Measurements from ENCODE around the gene HELB. TPM values are rescaled to one million over a fixed set of nuclear protein-coding genes. Genes with fewer than 3 reads are reported as not detected.

Gene HELB
- 10 to 100 TPM in 2 of 3 donors, 1 to 10 TPM in 1; 9.0 to 14.6 (median 13.5) TPM for total RNA-seq

DNA sequence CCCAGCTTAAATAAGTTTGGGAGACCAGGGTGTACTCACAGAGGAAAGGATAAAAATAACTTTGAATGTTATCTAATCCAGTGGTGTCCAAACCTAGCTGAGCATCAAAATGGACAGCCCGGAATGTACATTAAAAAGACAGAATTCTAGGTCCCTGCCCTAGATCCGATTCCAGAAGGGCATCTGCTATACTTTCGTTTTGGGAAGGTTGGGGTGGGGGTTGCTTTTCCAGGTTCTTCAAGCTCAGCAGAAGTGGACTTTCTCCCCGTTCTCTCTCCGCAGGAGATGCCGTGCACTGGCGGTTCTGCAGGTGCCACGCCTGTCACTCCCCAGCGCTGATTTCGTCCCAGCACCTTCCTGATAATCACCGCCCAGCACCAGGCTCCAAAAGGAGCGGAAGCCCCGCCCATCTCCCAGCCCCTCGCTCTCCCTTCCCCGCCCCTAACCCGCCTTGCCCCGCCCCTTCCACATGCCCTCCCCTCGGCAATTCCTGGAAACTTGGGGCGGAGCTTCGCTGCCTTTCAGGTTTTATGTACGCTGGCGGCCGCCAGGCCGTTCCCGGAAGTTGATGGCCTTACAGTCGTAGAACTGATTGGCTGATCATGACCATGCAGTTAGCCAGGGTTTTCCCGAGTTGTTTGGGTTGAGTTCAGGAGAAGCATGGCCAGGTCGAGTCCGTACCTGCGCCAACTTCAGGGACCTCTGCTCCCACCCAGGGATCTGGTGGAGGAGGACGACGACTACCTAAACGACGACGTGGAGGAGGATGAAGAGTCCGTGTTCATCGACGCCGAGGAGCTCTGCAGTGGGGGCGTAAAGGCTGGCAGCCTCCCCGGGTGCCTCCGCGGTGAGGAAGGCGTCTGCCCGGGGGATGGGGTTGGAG is at the start of gene HELB:
Gene HELB (plus strand): TSS at position 550 of the 883 bp plus-strand sequence. CDS start 111 bp downstream, at position 661.
- Mint-ChIP-seq H3K4me3 (peak within 1 kb of the TSS; percentile 99), H3K27me3 (ENCODE audit: low read depth) (no peaks in the 10 kb centered on the region), H3K4me1 (ENCODE audit: low read depth) (peaks cover 46% of the 10 kb centered on the region), H3K36me3 (ENCODE audit: insufficient read depth) (peaks cover 21% of the 10 kb centered on the region), H3K9me3 (no peaks in the 10 kb centered on the region)
- ATAC-seq: peak; percentile 84 to 87
- peak; percentile 98 for DNase-seq

DNA sequence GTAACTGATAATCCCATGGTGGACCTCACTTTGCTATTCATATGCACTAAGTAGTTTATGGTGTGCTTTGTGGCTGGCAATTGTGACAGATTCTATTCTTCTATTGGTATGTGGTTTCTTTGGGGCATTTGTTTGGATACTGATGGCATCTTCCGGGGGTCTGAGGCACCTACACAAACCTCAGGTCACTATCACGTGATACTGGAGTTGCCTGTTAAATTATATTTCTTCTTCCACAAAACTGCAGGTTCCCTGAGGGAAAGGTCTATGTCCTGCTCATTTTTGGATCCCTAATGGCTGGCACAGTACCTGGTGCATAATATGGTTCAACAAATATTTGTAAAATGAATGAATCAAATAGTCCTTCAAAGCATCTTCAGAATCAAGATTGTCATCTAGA is 49.5 kb upstream of the HELB start:
- Mint-ChIP-seq H3K4me3 (no peak overlapping the region), H3K27me3 (ENCODE audit: low read depth) (peaks cover 4% of the 10 kb centered on the region), H3K9me3 (no peaks in the 10 kb centered on the region), H3K36me3 (ENCODE audit: insufficient read depth) (no peaks in the 10 kb centered on the region), H3K4me1 (ENCODE audit: low read depth) (no peaks in the 10 kb centered on the region)
- no peak for DNase-seq
- ATAC-seq: no peak

DNA sequence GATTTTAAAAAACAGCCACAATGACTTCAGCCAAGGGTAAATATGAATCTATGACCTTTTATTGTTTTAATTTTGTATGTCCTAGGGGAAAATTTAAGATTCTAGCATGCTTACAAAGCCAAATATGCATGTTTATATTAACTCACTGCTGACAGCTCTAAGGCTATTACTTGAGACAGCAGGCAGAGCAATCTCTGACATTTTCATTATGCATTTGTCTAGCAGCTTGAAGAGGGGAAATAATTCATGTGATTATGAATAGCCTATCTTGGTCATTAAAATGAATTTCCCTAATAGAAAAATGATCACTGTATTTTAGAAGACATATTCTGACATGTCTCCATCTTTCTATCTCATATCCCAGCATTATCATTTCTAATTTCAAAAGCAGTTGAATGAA is 46.6 kb upstream of the HELB start:
- DNase-seq (no peak), ATAC-seq (no peak)
- Mint-ChIP-seq H3K4me1 (ENCODE audit: low read depth) (no peaks in the 10 kb centered on the region), H3K9me3 (no peaks in the 10 kb centered on the region), H3K36me3 (ENCODE audit: insufficient read depth) (no peaks in the 10 kb centered on the region), H3K4me3 (no peak overlapping the region), H3K27me3 (ENCODE audit: low read depth) (peaks cover 2% of the 10 kb centered on the region)

DNA sequence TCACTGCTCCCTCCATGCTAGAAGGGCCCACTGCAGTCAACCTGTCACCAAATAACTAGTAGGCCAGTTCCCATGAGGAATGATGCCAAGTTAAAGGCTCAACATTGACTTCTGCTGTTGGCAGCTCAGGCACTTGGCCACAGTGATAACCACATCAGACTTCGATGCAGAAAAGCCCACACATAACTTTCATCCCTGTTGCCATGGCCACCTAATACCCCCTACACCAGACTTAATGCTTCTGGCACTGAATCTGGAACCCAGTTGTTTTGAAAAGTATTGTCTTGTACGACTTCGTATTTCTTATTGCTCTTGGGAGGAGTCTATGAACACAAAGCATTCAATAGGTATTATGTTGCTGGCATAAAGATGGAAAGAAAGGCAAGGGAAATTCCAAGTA is 44.3 kb upstream of the HELB start:
- DNase-seq (no peak), ATAC-seq (no peak)
- H3K27me3 Mint-ChIP-seq (ENCODE audit: low read depth): peaks cover 2% of the 10 kb centered on the region
- H3K9me3 Mint-ChIP-seq: no peaks in the 10 kb centered on the region
- no peak overlapping the region for H3K4me3 Mint-ChIP-seq
- no peaks in the 10 kb centered on the region for H3K36me3 Mint-ChIP-seq (ENCODE audit: insufficient read depth)
- no peaks in the 10 kb centered on the region for H3K4me1 Mint-ChIP-seq (ENCODE audit: low read depth)

DNA sequence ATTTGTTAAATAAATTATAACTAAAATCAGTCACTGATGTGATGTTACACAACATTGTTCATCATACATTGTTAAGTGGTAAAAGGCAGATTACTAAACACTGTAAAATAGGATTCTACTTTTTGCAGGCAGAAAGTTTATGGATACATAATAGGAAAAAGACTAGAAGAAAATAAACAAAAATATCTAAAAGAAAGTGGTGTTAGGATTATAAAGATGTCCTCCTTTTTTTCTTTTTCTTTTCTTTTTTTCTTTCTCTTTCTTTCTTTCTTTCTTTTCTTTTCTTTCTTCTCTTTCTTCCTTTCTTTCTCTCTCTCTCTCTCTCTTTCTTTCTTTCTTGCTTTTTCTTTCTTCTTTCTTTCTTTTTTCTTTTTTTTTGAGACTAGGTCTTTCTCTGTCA is 39.6 kb upstream of the HELB start:
- no peaks in the 10 kb centered on the region for H3K36me3 Mint-ChIP-seq (ENCODE audit: insufficient read depth)
- no peaks in the 10 kb centered on the region for H3K9me3 Mint-ChIP-seq
- H3K27me3 Mint-ChIP-seq (ENCODE audit: low read depth): no peaks in the 10 kb centered on the region
- ATAC-seq: no peak
- DNase-seq: no peak
- H3K4me1 Mint-ChIP-seq (ENCODE audit: low read depth): no peaks in the 10 kb centered on the region
- no peak overlapping the region for H3K4me3 Mint-ChIP-seq

DNA sequence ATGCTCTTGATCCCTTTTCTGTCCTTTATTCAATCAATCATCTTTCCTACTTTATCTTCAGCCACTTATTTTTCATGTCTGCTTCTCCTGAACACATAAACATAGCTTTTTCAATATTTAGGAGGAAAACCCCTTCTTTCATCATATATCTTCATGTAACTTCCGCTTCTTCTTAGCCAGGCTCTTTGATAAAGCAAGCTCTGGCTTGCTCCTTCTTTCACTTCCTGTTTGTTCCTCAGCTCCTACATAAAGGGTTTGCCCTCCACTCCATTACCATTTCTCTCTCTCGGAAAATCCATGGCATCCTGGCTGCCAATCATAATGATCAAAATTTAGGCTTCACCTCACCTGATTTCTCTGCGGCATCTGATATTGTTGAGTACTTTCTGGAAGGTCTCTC is 33.7 kb upstream of the HELB start:
- no peak for DNase-seq
- Mint-ChIP-seq H3K4me1 (ENCODE audit: low read depth) (peaks cover 2% of the 10 kb centered on the region), H3K27me3 (ENCODE audit: low read depth) (no peaks in the 10 kb centered on the region), H3K4me3 (no peak overlapping the region), H3K36me3 (ENCODE audit: insufficient read depth) (no peaks in the 10 kb centered on the region), H3K9me3 (no peaks in the 10 kb centered on the region)
- ATAC-seq: no peak

DNA sequence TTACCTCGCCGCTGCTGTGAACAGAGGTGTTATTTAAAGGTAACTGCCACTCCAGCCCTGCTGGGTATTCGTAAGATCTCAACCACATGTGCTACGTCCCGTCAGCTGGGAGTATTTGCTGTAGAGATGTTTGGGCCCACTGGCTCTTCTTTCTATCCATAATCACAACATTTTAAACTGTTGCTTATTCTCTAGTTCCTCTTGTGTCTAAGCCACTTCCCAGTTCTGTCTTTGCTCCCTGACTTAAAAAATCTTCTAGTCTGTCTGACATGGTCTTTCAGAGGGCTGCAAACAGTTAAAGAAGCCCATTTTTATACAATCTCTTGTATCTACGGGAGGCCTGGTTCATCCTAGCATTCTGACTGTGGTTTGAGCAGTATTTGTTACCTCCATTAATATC is 33.2 kb upstream of the HELB start:
- Mint-ChIP-seq H3K27me3 (ENCODE audit: low read depth) (no peaks in the 10 kb centered on the region), H3K4me1 (ENCODE audit: low read depth) (peaks cover 2% of the 10 kb centered on the region)
- ATAC-seq: no peak

DNA sequence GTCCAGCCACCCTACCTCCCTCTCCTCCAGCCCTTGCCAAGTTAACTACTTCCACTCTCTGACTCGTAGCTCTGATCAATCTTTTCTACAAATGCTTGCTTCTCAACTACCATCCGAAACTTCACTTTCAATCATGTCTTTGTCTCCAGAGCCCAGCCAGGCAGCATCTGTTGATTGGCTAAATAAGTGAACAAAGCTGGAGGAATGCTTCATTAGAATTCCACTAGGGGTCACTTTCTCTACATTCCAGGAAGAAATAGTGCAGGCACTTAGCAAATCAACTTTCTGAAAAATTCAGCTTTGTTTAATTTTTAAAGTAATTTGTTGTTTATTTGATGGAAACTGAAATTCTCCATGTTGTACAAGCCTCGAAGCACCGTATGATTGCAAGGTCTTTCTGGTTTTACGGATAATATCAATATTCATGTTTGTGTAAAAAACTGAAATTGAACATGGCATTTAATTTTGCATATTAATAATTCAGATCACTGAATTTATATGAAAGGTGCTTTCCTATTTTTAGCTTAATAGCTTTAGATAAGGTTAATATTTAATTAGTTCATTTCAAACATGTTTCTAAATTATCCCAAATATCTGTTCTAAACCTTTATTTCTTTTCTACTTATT is 32.4 kb upstream of the HELB start:
- no peaks in the 10 kb centered on the region for H3K36me3 Mint-ChIP-seq (ENCODE audit: insufficient read depth)
- DNase-seq (no peak), ATAC-seq (peak; percentile 37 to 54)
- H3K4me3 Mint-ChIP-seq: no peak overlapping the region
- H3K27me3 Mint-ChIP-seq (ENCODE audit: low read depth): no peaks in the 10 kb centered on the region
- H3K9me3 Mint-ChIP-seq: no peaks in the 10 kb centered on the region
- peaks cover 2% of the 10 kb centered on the region for H3K4me1 Mint-ChIP-seq (ENCODE audit: low read depth)

More for the DNA sequence above, 33.2 kb upstream of the HELB start:
- no peaks in the 10 kb centered on the region for H3K9me3 Mint-ChIP-seq
- no peak overlapping the region for H3K4me3 Mint-ChIP-seq
- H3K36me3 Mint-ChIP-seq (ENCODE audit: insufficient read depth): no peaks in the 10 kb centered on the region
- no peak for DNase-seq

DNA sequence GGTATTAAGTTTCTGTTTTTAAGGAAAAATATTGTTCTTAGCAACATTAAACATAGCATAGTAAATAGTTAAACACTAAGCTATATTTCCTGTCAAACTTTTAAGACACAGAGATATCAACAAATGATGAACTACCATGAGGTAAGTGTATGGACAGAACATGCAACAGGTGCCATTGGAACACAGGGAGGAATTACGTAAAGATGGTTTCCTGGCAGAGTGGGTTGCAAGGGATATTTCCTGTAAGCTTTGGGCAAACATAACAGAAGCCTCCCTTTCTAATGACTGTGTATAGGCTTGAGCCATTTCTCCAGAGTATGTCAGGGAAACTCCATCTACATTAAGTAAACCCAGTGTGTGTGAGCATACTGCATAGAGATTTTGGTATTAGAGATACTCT is 31.7 kb upstream of the HELB start:
- Mint-ChIP-seq H3K4me3 (no peak overlapping the region), H3K27me3 (ENCODE audit: low read depth) (no peaks in the 10 kb centered on the region), H3K4me1 (ENCODE audit: low read depth) (peaks cover 2% of the 10 kb centered on the region), H3K9me3 (no peaks in the 10 kb centered on the region), H3K36me3 (ENCODE audit: insufficient read depth) (no peaks in the 10 kb centered on the region)
- ATAC-seq (no peak), DNase-seq (no peak)

DNA sequence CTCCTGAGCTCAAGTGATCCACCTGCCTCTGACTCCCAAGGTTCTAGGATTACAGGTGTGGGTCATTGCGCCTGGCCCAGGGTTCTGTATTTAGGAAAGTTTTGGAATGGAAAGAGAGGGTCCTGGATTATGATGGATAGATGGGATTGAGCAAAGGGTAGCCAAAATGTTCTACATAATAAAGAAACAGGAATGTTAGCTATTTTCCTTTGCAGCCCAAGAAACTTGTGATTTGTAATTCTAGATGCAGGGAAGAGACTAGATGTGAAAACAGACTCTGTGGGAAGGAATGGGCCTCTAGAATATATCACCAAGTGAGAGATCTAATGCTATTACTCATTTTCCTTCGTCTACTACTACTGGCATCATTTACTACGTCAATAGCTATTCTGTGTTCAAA is 29.6 kb upstream of the HELB start:
- H3K36me3 Mint-ChIP-seq (ENCODE audit: insufficient read depth): no peaks in the 10 kb centered on the region
- peaks cover 6% of the 10 kb centered on the region for H3K4me1 Mint-ChIP-seq (ENCODE audit: low read depth)
- no peaks in the 10 kb centered on the region for H3K27me3 Mint-ChIP-seq (ENCODE audit: low read depth)
- H3K4me3 Mint-ChIP-seq: no peak overlapping the region
- H3K9me3 Mint-ChIP-seq: no peaks in the 10 kb centered on the region
- DNase-seq: no peak
- no peak for ATAC-seq

DNA sequence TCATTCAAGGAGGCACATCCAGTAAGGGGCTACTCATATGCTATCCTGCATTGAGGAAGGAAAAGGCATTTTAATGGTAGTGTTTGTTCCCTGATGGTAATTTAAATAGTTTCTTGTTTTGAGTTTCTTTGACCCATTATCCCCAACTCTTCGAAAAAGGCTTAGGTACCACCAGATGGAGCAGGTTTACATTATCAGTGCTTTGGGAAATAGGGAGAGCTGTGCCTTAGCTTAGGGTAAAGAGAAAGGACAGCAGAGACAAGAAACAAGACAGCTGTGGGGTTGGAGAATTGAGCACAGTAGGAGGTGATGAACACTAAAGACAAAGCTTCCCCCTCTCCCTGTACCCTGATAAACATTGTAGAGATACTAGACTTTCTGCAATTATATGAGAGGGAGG is 29.1 kb upstream of the HELB start:
- Mint-ChIP-seq H3K36me3 (ENCODE audit: insufficient read depth) (no peaks in the 10 kb centered on the region), H3K4me3 (no peak overlapping the region), H3K4me1 (ENCODE audit: low read depth) (peaks cover 6% of the 10 kb centered on the region), H3K27me3 (ENCODE audit: low read depth) (no peaks in the 10 kb centered on the region), H3K9me3 (no peaks in the 10 kb centered on the region)
- ATAC-seq: no peak
- DNase-seq: no peak

DNA sequence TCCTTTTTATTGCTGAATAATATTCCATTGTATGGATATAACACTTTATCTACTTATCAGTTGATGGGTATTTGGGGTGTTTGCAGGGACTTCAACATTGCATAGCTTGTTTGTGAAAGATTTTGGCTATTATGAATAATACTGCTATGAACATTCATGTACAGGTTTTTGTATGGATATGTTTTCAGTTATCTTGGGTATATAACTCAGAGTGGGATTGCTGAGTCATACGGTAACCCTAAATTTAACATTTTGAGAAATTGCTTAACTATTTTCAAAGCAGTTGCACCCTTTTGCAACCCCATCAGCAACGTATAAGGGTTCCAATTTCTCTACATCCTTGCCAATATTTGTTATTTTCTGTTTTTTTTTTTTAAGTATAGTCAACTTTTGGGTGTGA is 27.3 kb upstream of the HELB start:
- DNase-seq (no peak), ATAC-seq (no peak)
- Mint-ChIP-seq H3K9me3 (no peaks in the 10 kb centered on the region), H3K36me3 (ENCODE audit: insufficient read depth) (no peaks in the 10 kb centered on the region), H3K27me3 (ENCODE audit: low read depth) (no peaks in the 10 kb centered on the region), H3K4me1 (ENCODE audit: low read depth) (peaks cover 18% of the 10 kb centered on the region), H3K4me3 (no peak overlapping the region)

DNA sequence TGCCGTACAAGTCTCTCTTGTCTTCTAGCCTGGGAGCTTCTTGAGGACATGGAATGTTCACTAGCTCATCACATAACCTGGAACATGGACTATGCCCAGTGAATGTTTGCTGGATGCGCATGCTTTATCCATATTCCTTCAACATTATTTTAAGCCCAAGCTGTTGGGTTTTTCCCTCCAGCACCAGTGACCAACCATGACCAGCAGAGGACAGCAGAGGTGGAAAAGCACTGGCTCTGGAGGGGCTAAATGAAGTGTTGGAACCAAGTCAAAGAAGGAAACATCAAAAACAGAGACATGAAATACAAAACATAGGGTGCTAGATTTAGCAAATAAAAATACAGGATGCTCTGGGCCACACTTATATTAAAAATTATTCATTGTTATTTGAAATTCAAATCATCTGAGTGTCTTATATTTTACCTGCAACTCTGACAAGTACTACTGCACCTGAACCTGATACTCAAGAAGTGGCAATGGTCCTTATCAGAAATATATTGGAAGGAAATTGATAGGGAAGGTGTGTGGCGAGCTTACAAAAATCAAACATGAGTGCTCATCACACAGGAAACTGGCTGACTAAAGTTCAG is 23.1 kb upstream of the HELB start:
- H3K27me3 Mint-ChIP-seq (ENCODE audit: low read depth): no peaks in the 10 kb centered on the region
- DNase-seq: peak; percentile 30
- no peaks in the 10 kb centered on the region for H3K36me3 Mint-ChIP-seq (ENCODE audit: insufficient read depth)
- no peak overlapping the region for H3K4me3 Mint-ChIP-seq
- H3K4me1 Mint-ChIP-seq (ENCODE audit: low read depth): peaks cover 35% of the 10 kb centered on the region
- H3K9me3 Mint-ChIP-seq: no peaks in the 10 kb centered on the region
- ATAC-seq: peak in 1 of 2 donors; percentile 43

DNA sequence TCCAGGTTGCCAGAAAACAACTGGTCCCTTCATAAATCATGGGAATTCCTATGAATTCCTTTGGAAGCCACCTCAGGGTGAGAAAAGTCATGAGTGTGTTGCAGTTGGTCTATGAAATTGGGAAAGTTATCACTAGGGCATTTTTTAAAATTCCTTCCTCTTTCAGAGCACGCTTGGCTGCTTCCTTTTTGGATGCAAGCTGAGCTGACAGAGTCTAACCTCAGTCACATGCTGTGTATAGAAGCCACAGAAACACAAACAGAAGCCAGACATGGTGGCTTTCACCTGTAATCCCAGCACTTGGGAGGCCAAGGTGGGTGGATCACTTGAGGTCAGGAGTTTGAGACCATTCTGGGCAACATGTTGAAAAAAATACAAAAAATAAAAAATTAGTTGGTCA is 21.7 kb upstream of the HELB start:
- Mint-ChIP-seq H3K9me3 (no peaks in the 10 kb centered on the region), H3K4me1 (ENCODE audit: low read depth) (peaks cover 44% of the 10 kb centered on the region)

DNA sequence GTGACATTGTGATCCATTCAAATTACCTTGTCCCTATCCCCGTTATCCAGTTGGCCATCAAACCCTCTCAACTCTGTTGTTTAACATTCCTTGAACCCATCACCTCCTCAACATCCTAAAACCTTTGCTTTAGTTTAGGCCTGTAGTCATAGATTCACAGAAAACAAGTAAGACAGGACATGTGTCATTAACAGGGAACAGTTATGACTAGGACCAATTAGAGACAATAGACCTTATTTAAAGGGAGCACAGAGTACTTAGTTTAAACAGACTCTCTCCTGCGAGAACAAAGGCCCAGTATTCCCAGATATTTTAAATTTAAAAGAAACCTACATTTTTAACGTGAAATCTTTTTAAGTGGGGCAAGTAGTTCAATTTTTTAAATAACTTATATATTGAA is 20.0 kb upstream of the HELB start:
- DNase-seq (no peak), ATAC-seq (no peak)
- H3K9me3 Mint-ChIP-seq: no peaks in the 10 kb centered on the region
- no peak overlapping the region for H3K4me3 Mint-ChIP-seq
- H3K4me1 Mint-ChIP-seq (ENCODE audit: low read depth): peaks cover 53% of the 10 kb centered on the region
- H3K27me3 Mint-ChIP-seq (ENCODE audit: low read depth): no peaks in the 10 kb centered on the region
- no peaks in the 10 kb centered on the region for H3K36me3 Mint-ChIP-seq (ENCODE audit: insufficient read depth)

More for the DNA sequence above, 21.7 kb upstream of the HELB start:
- ATAC-seq (no peak), DNase-seq (no peak)
- Mint-ChIP-seq H3K27me3 (ENCODE audit: low read depth) (no peaks in the 10 kb centered on the region), H3K4me3 (no peak overlapping the region), H3K36me3 (ENCODE audit: insufficient read depth) (no peaks in the 10 kb centered on the region)
